Sciatic nerve (tissue), 2 donors: ENCODE results near the gene DISC1. TPM values are rescaled to one million over a fixed set of nuclear protein-coding genes. Genes with fewer than 3 reads are reported as not detected.
"Not testable (repeated sequence)": the region's sequence is repeated elsewhere in the genome, so short reads cannot be mapped to it uniquely, and the experiment has no call there.

Experiments
- ATAC-seq: fragments of 200-7000 bp; cut with Tn5 transposase; one replicate; pipeline ENCODE4 v1.9.1; 2020; ENCODE audit warnings: mild to moderate bottlenecking, moderate library complexity
- DNase-seq: peaks from one replicate; pipeline ENCODE4 v3.0.0-alpha.2; 2020; ENCODE audit warnings: low spot score
- intact Hi-C: fragments of 100-400 bp; cut with DNase I; formaldehyde crosslinking; loops from one replicate; pipeline ENCODE4 v1.14.2; 2022
- total RNA-seq: library from RNA; stranded (reverse); fragmentation: NEBNext Ultra II Directional; extraction: Animal tissue kit (Norgen Biotek cat#: 25700); gene quantifications from one replicate; pipeline ENCODE4 v1.2.1, GENCODE V29; 2021
- donor health status: DM: no; HTN: no; CAD: no.
- donor health status: DM: no; HTN: no; CAD: no.

DISC1 gene
- total RNA-seq, 1 donor from 2014 or later, result 34.5 TPM

- ATAC-seq, result no peak
- DNase-seq, result no peak
- intact Hi-C loops, result no loop called here
Observed at GRCh38 chr1:231738554-231738953, 112.0 kb downstream of the DISC1 start.

DNA sequence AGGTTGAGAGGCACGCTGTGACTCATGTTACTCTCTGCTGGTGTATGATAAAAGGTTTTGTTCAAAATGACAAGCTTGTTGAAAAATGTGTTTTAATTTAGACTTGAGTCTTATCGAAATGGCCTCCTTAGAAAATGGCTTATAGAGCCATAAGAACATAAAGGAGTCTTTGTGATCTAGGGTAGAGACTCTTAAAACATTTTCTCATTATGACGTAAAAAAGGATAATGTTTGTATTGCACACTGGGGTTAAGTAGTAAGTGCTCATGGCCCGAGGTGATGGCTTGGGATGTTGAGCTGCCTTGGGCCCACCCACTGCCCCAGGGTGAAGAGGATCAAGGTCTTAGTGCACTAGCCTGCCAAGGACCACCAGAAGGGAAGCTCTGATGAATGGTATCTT, 117.4 kb downstream of the DISC1 start:
- intact Hi-C loops, result no loop called here
- no peak for DNase-seq
- ATAC-seq, result no peak

DNA sequence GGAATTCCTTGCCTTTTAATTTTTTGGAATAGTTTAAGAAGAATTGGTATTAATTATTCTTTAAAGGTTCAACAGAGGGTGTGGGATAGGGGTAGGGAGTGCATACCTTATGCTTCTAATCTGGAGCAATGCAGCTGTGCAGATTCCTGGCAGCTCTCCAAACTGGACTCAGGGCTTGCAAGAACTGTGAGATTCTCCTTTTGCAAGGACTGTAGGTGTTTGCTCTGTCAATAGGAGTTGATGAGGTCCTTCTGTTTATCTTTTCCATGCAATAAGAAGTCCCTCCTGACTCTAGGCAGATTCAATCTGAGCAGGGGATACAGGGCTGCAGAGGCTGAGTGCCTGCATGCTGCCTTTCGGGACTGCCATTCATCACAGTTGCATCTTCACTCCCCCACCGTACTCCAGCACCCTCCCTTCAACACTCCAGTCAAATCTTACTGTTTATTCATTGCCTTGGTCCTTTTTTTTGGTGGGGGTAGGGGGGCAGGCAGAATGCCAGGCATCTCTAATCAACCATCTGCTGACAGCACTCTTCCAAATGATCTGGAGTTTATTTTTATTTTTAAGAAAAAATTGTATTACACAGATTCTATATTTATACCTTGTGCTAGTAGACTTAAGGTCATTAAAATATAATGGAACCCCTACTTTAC, 122.3 kb downstream of the DISC1 start:
- intact Hi-C loops, result no loop called here
- ATAC-seq, result no peak
- no peak for DNase-seq

GRCh38 chr1:231750296-231750695, 123.7 kb downstream of the DISC1 start:
- no peak for ATAC-seq
- no peak for DNase-seq
- intact Hi-C loops, result no loop called here

GRCh38 chr1:231750818-231751362, 124.3 kb downstream of the DISC1 start:
- ATAC-seq (no peak), DNase-seq (no peak)
- intact Hi-C loops, result no loop called here

GRCh38 chr1:231751415-231751814, 124.8 kb downstream of the DISC1 start:
- ATAC-seq (no peak), DNase-seq (no peak)
- intact Hi-C loops, result no loop called here

DNA sequence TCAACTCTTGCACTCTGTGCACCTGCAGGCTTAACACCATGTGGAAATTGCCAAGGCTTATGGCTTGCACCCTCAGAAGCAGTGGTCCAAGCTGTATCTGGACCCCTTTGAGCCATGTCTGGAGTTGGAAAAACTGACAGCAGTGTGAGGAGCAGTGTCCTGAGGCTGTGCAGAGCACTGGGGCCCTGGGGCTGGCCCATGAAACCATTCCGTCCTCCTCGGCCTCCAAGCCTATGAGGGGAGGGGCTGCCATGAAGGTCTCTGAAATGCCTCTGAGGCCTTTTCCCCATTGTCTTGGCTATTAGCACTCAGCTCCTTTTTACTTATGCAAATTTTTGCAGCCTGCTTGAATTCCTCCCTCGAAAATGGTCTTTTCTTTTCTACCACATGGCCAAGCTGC, 126.7 kb downstream of the DISC1 start:
- no peak for DNase-seq
- ATAC-seq, result no peak
- intact Hi-C loops, result no loop called here

- intact Hi-C loops, result no loop called here
- peak; percentile 45 for ATAC-seq
- no peak for DNase-seq
Observed at GRCh38 chr1:231757101-231757404, 130.5 kb downstream of the DISC1 start.

GRCh38 chr1:231757759-231758158, 131.2 kb downstream of the DISC1 start:
- DNase-seq (no peak), ATAC-seq (no peak)
- intact Hi-C loops, result no loop called here

DNA sequence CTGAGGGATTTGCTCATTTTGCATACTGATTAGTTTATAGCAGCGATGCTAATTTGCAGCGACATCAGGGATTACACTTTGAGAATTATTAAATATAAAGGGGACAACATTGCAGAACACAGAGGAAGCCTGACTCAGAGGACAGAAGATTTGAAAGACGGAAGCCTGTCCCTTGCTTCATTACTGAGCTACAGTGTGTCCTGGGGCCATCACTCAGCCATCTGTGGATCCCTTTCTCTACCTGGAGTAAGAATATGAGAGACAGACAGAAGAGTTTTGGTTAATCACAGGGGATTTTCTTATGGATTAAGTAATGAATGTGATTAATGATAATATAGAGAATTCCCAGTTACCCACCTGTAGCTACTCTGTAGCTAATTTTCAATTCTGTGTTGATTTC, 134.7 kb downstream of the DISC1 start:
- DNase-seq (no peak), ATAC-seq (no peak)
- intact Hi-C loops, result no loop called here

GRCh38 chr1:231761747-231762541, 135.4 kb downstream of the DISC1 start:
- intact Hi-C loops, result no loop called here
- no peak for ATAC-seq
- no peak for DNase-seq

DNA sequence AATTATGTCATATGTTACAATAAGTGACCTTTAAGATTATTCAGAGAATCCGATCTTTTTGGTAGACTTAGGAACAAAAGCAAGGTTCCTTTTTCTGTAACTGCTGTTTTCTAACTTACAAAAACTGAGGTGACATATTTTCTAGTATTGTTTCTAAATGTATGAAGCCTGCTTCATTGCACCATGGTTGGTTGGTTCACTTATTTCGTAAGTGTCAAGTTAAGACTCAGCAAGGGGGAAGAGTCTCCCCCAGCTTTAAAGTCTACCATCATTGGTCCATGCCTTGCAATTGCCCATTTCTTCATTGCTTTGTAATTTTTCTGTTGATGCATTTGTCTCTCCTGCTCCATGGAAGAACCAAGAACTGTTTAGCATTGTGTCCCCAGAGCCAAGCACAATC, 136.9 kb downstream of the DISC1 start:
- intact Hi-C loops, result no loop called here
- no peak for DNase-seq
- ATAC-seq, result no peak

- intact Hi-C loops, ATAC-seq, DNase-seq: not testable (repeated sequence)
Observed at GRCh38 chr1:231765825-231766224, 139.2 kb downstream of the DISC1 start.

GRCh38 chr1:231767471-231767870, 140.9 kb downstream of the DISC1 start:
- ATAC-seq (no peak), DNase-seq (no peak)
- intact Hi-C loops, result no loop called here

DNA sequence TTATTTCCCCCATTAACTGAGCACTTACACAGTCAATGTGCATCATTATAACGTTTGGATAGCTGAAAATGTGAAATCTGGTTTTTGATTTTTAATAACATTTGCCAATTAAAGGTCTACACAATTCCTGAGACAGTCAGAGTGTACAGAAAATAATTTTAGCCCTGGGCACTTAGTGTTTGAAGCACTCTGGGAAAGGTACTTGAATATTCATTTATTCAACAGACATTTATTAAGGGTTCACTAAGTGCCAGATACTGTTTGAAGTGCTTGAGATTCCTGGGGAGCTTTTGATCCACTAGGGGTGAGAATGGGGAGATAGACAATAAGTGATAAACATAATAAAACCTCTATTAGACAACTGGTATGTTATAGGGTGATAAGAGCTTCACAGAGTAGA, 141.8 kb downstream of the DISC1 start:
- intact Hi-C loops, result no loop called here
- ATAC-seq (no peak), DNase-seq (no peak)

DNA sequence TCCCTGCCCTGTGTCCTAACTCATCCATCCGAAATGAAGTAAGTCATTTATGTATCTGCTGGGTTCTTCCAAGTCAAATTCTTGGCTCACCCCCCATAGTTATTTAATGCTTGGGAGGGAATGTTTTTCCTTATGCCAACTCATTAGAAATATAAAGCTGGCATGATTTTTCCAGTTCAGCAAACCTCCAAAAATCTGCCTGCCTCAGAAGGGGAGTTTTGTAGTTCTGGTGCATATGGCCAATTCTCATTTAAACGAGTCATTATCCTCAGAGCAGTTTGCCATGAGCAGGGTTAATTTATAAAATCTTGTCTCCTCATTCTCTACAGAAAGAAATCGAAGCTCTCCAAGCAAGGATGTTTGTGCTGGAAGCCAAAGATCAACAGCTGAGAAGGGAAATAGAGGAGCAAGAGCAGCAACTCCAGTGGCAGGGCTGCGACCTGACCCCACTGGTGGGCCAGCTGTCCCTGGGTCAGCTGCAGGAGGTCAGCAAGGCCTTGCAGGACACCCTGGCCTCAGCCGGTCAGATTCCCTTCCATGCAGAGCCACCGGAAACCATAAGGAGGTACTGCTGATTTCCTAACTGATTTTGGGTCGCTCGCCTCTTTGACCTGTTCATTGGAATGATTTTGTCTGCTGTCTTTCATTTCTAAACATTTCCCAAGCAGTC, 144.1 kb downstream of the DISC1 start:
- ATAC-seq, result no peak
- no peak for DNase-seq
- intact Hi-C loops, result no loop called here

DNA sequence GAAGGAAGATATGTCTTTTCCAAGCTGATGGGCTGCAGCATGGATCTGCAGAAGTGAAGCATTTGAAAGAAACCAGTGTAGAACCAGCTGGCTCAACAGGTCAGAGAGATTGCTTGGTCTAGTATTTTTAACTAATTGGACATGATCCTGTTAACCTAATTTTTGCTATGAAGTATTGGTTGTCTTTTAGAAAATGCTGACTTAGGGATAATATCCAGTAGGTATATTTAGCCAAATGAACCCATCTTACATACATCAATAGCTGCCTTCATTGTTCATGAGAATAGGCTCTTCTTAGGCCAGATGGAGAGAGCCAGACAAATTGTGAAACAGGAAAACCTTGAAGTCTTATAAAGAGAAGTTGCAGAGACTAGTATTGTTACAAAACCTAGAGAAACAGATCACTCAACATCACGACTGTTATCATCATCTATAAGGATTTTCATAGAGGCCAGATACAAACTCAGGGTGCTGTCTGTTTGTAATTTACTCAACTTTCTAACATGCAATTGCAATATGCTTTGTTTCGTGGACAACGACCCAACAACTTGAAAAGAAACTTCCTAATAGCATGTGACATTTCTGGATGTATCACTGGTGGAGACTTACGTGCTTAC, 148.2 kb downstream of the DISC1 start:
- intact Hi-C loops, result no loop called here
- DNase-seq, result no peak

DNA sequence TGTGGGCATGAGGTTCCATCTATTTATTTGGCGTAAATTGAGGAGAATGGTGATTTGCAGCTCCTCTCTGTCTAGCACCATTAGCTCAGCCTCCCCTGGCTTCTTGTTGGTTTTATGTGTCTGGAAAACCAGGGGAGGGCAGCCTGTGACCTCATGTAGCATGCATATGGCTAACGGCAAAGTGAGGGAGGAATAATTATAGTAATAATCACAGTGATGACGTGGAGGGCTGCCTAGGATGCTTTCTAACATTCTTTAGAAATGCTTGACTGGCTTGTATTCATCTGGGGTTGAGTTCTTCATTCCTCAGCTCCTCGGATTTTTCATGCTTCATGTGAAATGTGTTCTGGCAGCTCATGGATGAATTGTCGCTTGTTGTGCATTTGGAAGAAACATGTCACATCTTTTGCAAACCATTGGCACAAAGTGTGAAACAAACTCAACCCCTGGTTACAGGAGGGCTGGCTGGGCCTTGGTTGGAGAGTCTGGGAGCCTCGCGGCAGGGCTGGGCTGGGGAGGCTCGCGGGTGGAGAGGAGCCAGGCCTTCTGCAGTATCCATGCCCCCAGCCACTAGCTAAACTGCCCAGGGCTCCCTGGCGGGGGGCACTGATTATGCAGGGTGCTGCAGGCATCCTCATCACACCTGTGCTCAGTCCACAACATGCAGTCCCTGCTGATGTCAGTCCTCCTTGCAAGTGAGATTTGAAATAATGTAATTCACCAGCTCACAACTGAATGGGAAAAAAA, 149.6 kb downstream of the DISC1 start:
- no peak for DNase-seq
- no peak for ATAC-seq
- intact Hi-C loops, result no loop called here

More for the DNA sequence above, 148.2 kb downstream of the DISC1 start:
- no peak for ATAC-seq

GRCh38 chr1:231776757-231777062, 150.1 kb downstream of the DISC1 start:
- DNase-seq, result no peak
- ATAC-seq, result no peak
- intact Hi-C loops, result no loop called here
